HepG2 (cell line): ENCODE results near the gene DPP7. TPM values are rescaled to one million over a fixed set of nuclear protein-coding genes. Genes with fewer than 3 reads are reported as not detected.

Experiments used
- CREB1 ChIP-seq, 2 experiments: fragments of 450-650 bp in 1 of 2; IDR thresholded peaks; 2 replicates each; pipeline ENCODE4 v1.6.1; 2016 to 2017; ENCODE audit warnings: control low read depth in 1 of 2, mild to moderate bottlenecking in 1 of 2, missing compliant biosample characterization in 1 of 2, missing genetic modification characterization in 1 of 2
- IKZF5 ChIP-seq: IDR thresholded peaks from 2 replicates; pipeline ENCODE4 v1.6.1; 2018; ENCODE audit warnings: missing genetic modification reagents, mild to moderate bottlenecking, missing compliant biosample characterization
- IRF9 ChIP-seq: sonication (generic); formaldehyde crosslinking; IDR thresholded peaks from 2 replicates; pipeline ENCODE4 v1.8.0; 2022; ENCODE audit warnings: missing genetic modification reagents, mild to moderate bottlenecking, borderline replicate concordance
- ISX ChIP-seq: sonication (generic); formaldehyde crosslinking; conservative IDR thresholded peaks from 2 replicates; pipeline ENCODE4 v1.5.0; 2020; ENCODE audit warnings: missing genetic modification reagents
- JUNB ChIP-seq: sonication (generic); formaldehyde crosslinking; IDR thresholded peaks from 2 replicates; pipeline ENCODE4 v1.8.0; 2022; ENCODE audit warnings: missing genetic modification reagents, mild to moderate bottlenecking, borderline replicate concordance
- KMT2A ChIP-seq: sonication (generic); formaldehyde crosslinking; IDR thresholded peaks from 2 replicates; pipeline ENCODE4 v1.4.0; 2020; ENCODE audit warnings: missing genetic modification reagents
- LCORL ChIP-seq, 2 experiments: fragments of 450-650 bp in 1 of 2; sonication (generic) in 1 of 2; formaldehyde crosslinking in 1 of 2; IDR thresholded peaks; 2 replicates each; pipeline versions ENCODE4 v1.5.0 to v1.6.1; 2017 to 2020; ENCODE audit warnings: antibody characterized with exemption in 1 of 2, missing genetic modification reagents in 1 of 2
- NR0B2 ChIP-seq: sonication (generic); formaldehyde crosslinking; IDR thresholded peaks from 2 replicates; pipeline ENCODE4 v1.4.0; 2020; ENCODE audit warnings: mild to moderate bottlenecking, missing genetic modification reagents
- NR1H2 ChIP-seq: sonication (generic); formaldehyde crosslinking; IDR thresholded peaks from 2 replicates; pipeline ENCODE4 v1.8.1; 2022; ENCODE audit warnings: low read depth, missing genetic modification reagents, borderline replicate concordance
- PBX2 ChIP-seq: IDR thresholded peaks from 2 replicates; pipeline ENCODE4 v1.6.1; 2016; ENCODE audit warnings: control low read depth
- SOX6 ChIP-seq, 2 experiments: fragments of 450-650 bp in 1 of 2; sonication (generic) in 1 of 2; formaldehyde crosslinking in 1 of 2; IDR thresholded peaks; 2 replicates each; pipeline versions ENCODE4 v1.4.0 to v1.6.1; 2017 to 2020; ENCODE audit warnings: antibody characterized with exemption in 1 of 2, mild to moderate bottlenecking in 1 of 2, missing genetic modification reagents in 1 of 2
- SP4 ChIP-seq: sonication (generic); formaldehyde crosslinking; IDR thresholded peaks from 2 replicates; pipeline ENCODE4 v1.8.1; 2023; ENCODE audit warnings: mild to moderate bottlenecking, missing genetic modification reagents
- TCF7 ChIP-seq: sonication (generic); IDR thresholded peaks from 2 replicates; pipeline ENCODE4 v1.6.1; 2016; ENCODE audit warnings: antibody characterized with exemption, low read depth
- ZNF292 ChIP-seq: sonication (generic); formaldehyde crosslinking; IDR thresholded peaks from 2 replicates; pipeline ENCODE4 v1.8.1; 2022; ENCODE audit warnings: mild to moderate bottlenecking, low read depth, missing genetic modification reagents, borderline replicate concordance
- ZNF343 ChIP-seq: sonication (generic); formaldehyde crosslinking; IDR thresholded peaks from 2 replicates; pipeline ENCODE4 v1.4.0; 2020; ENCODE audit warnings: mild to moderate bottlenecking, missing genetic modification reagents
- ZNF430 ChIP-seq: sonication (generic); formaldehyde crosslinking; IDR thresholded peaks from 2 replicates; pipeline ENCODE4 v1.9.0; 2021; ENCODE audit warnings: mild to moderate bottlenecking, missing genetic modification reagents
- ZNF768 ChIP-seq: sonication (generic); formaldehyde crosslinking; IDR thresholded peaks from 2 replicates; pipeline ENCODE4 v1.4.0; 2020; ENCODE audit warnings: missing genetic modification reagents
- ZXDC ChIP-seq: sonication (generic); formaldehyde crosslinking; IDR thresholded peaks from 2 replicates; pipeline ENCODE4 v1.5.0; 2020; ENCODE audit warnings: mild to moderate bottlenecking, missing genetic modification reagents
- polyA plus RNA-seq, 8 experiments: library from polyadenylated mRNA; depleted of rRNA in 3 of 8; stranded (reverse) in 7 of 8; unstranded in 1 of 8; fragments of >200 nt; fragmentation: Illumina TruSeq in 4 of 8; extraction: Trizol in 4 of 8; gene quantifications; 2 replicates each; pipeline versions ENCODE4 v1.2.1 to v1.2.3, GENCODE V29; 2011 to 2016; ENCODE audit warnings: low read depth in 4 of 8, missing spikeins in 1 of 8, mixed read lengths in 1 of 8; ENCODE audit not compliant: insufficient read depth in 1 of 8
- total RNA-seq, 5 experiments: library from RNA; depleted of rRNA; stranded (reverse); fragments of >200 nt; fragmentation: Illumina TruSeq; extraction: Trizol; gene quantifications; 2 replicates each; pipeline ENCODE4 v1.2.3, GENCODE V29; 2016; ENCODE audit warnings: low read depth in 1 of 5

Gene DPP7
- total and polyA plus RNA-seq, 2 of the 13 experiments (the other 11 are each of a cell fraction or from before 2014, with no cell fraction given) = 1.2 to 4.5 TPM

- TF ChIP-seq ZXDC (no peak; the same call in none of the 2 replicates), ZNF768 (CRISPR knock-in tag) (no peak), SP4 (CRISPR knock-in tag) (no peak; the same call in 1 of the 2 replicates), NR0B2 (peak; percentile 18; the same call in 1 of the 2 replicates), SOX6 (IDR thresholded peaks at IDR 0.05) (no peak), SOX6 (CRISPR knock-in tag; IDR thresholded peaks at IDR 0.05) (no peak), PBX2 (CRISPR knock-in tag) (no peak), KMT2A (peak; percentile 80; the same call in 1 of the 2 replicates), TCF7 (no peak), ZNF343 (CRISPR knock-in tag) (0 out of 2 replicates have a peak, but pooled peaks have one; percentile 17), NR1H2 (no peak), CREB1 (IDR thresholded peaks at IDR 0.05) (peak; percentile 54; the same call in 1 of the 2 replicates), CREB1 (CRISPR knock-in tag; IDR thresholded peaks at IDR 0.05) (no peak), ZNF292 (no peak), IKZF5 (CRISPR knock-in tag) (no peak; the same call in none of the 2 replicates), IRF9 (no peak), ZNF430 (peak; percentile 78), JUNB (CRISPR knock-in tag) (no peak), LCORL (IDR thresholded peaks at IDR 0.05) (no peak), LCORL (CRISPR knock-in tag; IDR thresholded peaks at IDR 0.05) (peak; percentile 63), ISX (CRISPR knock-in tag) (peak; percentile 23; the same call in 1 of the 2 replicates)
These were observed 15.1 kb upstream of the DPP7 start (continued) for GRCh38 chr9:137129456-137130175.
